Measurements from ENCODE around the gene MOGAT1. TPM values are rescaled to one million over a fixed set of nuclear protein-coding genes. Genes with fewer than 3 reads are reported as not detected.

Gene MOGAT1
- total RNA-seq, 1 experiment from 2014 or later, result not detected

DNA sequence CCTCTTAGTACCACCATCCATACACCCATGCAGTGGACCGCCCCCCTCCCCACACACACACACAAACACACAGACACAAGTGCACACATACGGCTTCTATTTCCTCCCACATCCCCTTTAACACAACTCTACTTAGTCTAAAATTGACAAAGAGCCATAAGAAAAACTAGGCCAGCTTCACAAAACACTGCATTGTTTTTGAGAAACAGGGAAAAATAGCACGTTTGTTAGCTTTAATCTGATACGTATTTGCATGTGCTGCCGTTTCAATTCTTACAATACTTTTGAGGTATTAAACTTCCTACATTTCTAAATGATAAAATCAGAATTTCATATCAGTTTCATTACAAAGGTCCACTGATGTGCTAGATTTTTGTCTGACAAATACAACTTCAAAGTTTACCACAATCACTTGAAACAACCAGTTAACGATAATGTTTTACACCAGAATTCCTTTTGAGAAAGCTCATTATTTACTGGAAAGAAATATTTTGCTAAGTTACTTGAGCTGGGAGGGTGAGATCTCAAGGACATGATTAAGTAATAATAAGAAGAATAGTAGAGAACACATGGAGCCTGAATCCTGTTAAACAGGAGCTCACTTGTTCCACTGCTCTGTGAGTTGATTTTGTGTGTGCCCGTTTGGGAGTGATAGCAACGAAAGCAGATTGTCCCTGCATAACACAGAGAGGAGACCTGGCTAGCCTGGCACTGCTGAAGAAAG lies 74.5 kb downstream of the MOGAT1 start:
- Histone ChIP-seq H2AFZ (ENCODE audit: low read length) (no peak overlapping the region), H3K27ac (ENCODE audit: low read length) (no peak overlapping the region), H3K27me3 (ENCODE audit: low read length) (no peaks in the 10 kb centered on the region), H3K9ac (ENCODE audit: low read length) (no peak overlapping the region), H3K4me3 (ENCODE audit: low read length) (no peak overlapping the region), H3K4me1 (ENCODE audit: low read length) (no peaks in the 10 kb centered on the region), H3K36me3 (ENCODE audit: insufficient read depth, low read length) (no peaks in the 10 kb centered on the region), H3K79me2 (ENCODE audit: low read length) (no peaks in the 10 kb centered on the region), H3K9me2 (replicated peaks; ENCODE audit: insufficient read depth, low read length) (no peaks in the 10 kb centered on the region), H4K20me1 (ENCODE audit: insufficient read depth, low read depth, low read length) (no peaks in the 10 kb centered on the region), H3K4me2 (ENCODE audit: low read depth, low read length, poor library complexity, severe bottlenecking) (no peak overlapping the region), H3K9me3 (ENCODE audit: low read length) (no peaks in the 10 kb centered on the region)
- no peak for DNase-seq

DNA sequence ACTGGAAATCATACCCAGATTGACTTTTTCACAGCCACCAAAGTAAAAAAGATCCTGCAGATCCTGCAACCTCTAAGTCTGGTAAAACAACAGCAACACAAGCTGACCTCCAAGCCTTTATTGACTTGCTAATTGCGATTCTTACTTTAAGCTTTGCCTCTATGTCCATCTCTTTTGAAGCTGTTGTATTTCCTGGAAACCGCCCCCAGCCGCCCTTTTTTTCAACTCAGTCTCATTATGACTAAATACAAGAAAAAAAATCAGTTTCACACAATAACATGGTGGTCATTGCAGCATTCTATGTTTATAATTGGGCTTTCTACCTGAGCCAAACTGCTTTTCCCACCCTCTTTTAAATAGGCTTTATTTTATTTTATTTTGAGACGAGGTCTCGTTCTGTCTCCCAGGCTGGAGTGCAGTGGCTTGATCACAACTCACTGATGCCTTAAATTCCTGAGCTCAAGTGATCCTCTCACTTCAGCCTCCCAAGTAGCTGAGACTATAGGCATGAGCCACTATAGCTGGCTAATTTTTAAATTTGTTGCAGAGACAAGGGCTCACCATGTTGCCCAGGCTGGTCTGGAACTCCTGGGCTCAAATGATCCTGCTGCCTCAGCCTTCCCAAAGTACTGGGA lies 76.2 kb downstream of the MOGAT1 start:
- Histone ChIP-seq H3K36me3 (ENCODE audit: insufficient read depth, low read length) (no peaks in the 10 kb centered on the region), H3K4me1 (ENCODE audit: low read length) (peaks cover 4% of the 10 kb centered on the region), H3K4me2 (ENCODE audit: low read depth, low read length, poor library complexity, severe bottlenecking) (no peak overlapping the region), H3K9me2 (replicated peaks; ENCODE audit: insufficient read depth, low read length) (no peaks in the 10 kb centered on the region), H3K27ac (ENCODE audit: low read length) (no peak overlapping the region), H3K9me3 (ENCODE audit: low read length) (no peaks in the 10 kb centered on the region; the same call in 1 of the 2 replicates), H3K27me3 (ENCODE audit: low read length) (no peaks in the 10 kb centered on the region), H3K9ac (ENCODE audit: low read length) (no peak overlapping the region), H3K79me2 (ENCODE audit: low read length) (no peaks in the 10 kb centered on the region), H2AFZ (ENCODE audit: low read length) (no peak overlapping the region), H4K20me1 (ENCODE audit: insufficient read depth, low read depth, low read length) (no peaks in the 10 kb centered on the region), H3K4me3 (ENCODE audit: low read length) (no peak overlapping the region)
- no peak for DNase-seq

DNA sequence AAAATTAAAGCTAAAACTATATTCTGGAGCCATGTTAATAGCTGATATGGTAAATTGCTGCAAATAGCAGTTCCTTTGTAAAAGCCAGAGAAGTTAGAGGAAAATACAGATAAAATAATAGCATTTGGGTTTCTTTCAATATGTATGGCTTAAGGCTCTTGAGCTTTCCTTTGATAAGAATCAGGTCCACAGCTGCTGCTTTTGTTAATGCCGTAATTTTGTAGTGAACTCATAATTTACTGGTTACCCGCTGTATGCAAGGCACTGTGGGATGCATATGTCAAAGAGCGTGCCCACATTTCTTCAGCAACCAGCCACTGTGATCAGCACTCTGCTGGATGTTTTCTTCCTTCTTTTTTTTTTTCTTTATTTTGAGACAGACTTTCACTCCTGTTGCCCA lies 79.1 kb downstream of the MOGAT1 start:
- no peaks in the 10 kb centered on the region for H4K20me1 ChIP-seq (ENCODE audit: insufficient read depth, low read depth, low read length)
- no peaks in the 10 kb centered on the region; the same call in 1 of the 2 replicates for H3K9me3 ChIP-seq (ENCODE audit: low read length)
- peaks cover 4% of the 10 kb centered on the region for H3K4me1 ChIP-seq (ENCODE audit: low read length)
- no peak overlapping the region for H3K4me2 ChIP-seq (ENCODE audit: low read depth, low read length, poor library complexity, severe bottlenecking)
- no peaks in the 10 kb centered on the region for H3K79me2 ChIP-seq (ENCODE audit: low read length)
- no peaks in the 10 kb centered on the region for H3K9me2 ChIP-seq (replicated peaks; ENCODE audit: insufficient read depth, low read length)
- H2AFZ ChIP-seq (ENCODE audit: low read length), result no peak overlapping the region
- H3K27ac ChIP-seq (ENCODE audit: low read length), result no peak overlapping the region
- H3K36me3 ChIP-seq (ENCODE audit: insufficient read depth, low read length), result no peaks in the 10 kb centered on the region
- no peak overlapping the region for H3K9ac ChIP-seq (ENCODE audit: low read length)
- no peaks in the 10 kb centered on the region for H3K27me3 ChIP-seq (ENCODE audit: low read length)
- H3K4me3 ChIP-seq (ENCODE audit: low read length), result no peak overlapping the region
- DNase-seq, result no peak

DNA sequence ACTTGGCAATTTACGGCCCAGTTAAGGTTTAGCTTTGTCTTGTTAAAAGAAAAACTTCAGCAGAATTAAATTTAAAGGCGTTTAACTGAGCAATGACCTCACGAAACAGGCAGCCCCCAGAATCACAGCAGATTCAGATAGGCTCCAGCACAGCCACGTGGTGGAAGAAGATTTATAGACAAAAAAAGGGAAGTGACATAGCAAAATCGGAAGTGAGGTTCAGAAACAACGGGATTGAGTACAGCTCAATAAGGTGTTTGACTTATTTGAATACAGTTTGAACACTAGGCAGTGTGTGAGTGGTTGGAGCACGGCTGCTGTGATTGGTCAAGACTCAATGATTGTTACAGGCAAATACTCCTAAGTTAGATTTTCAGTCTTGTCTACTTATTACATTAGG lies 79.8 kb downstream of the MOGAT1 start:
- Histone ChIP-seq H4K20me1 (ENCODE audit: insufficient read depth, low read depth, low read length) (no peaks in the 10 kb centered on the region), H3K4me2 (ENCODE audit: low read depth, low read length, poor library complexity, severe bottlenecking) (no peak overlapping the region), H3K4me3 (ENCODE audit: low read length) (no peak overlapping the region), H2AFZ (ENCODE audit: low read length) (peak overlapping the region; percentile 55; the same call in 1 of the 2 replicates), H3K79me2 (ENCODE audit: low read length) (no peaks in the 10 kb centered on the region), H3K27me3 (ENCODE audit: low read length) (no peaks in the 10 kb centered on the region), H3K36me3 (ENCODE audit: insufficient read depth, low read length) (no peaks in the 10 kb centered on the region), H3K9me3 (ENCODE audit: low read length) (no peaks in the 10 kb centered on the region; the same call in 1 of the 2 replicates), H3K4me1 (ENCODE audit: low read length) (peaks cover 4% of the 10 kb centered on the region), H3K27ac (ENCODE audit: low read length) (no peak overlapping the region), H3K9ac (ENCODE audit: low read length) (no peak overlapping the region), H3K9me2 (replicated peaks; ENCODE audit: insufficient read depth, low read length) (no peaks in the 10 kb centered on the region)
- DNase-seq, result peak; percentile 72

DNA sequence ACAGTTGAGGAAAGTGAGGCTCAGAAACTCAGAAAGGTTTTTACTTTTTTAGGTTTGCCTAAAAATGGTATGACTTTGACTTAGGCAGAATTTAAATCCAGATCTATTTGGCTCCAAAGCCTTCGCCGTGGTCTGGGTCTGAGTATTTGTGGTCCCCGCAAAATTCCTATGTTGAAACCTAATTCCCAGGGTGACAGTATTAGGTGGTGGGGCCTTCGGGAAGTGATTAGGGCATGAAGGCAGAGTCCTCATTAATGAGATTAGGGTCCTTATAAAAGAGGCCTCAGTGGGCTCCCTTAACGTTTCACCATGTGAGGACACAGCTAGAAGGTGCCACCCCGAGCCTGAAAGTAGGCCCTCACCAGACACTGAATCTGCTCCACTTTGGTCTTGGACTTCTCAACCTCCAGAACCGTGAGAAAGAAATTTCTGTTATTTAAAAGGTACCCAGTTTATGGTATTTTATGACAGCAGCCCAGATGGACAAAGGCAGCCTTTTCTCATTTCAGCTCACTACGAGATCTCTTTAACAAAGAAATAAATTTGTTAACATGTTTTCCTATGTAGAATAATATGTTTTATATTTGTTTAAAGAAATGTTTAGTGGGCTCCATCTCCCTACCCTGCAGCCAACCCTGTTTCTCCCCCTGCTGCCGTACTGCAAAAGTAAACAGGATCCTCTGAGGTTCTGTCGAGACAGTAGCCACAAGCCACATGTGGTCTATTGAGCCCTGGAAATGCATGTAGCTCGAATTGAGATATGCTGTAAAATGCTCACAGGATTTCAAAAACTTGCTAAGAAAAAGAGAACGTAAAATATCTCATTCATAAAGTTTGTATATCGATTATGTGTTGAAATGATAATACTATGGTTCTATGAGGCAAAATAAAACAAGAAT lies 80.6 kb downstream of the MOGAT1 start:
- Histone ChIP-seq H3K4me3 (ENCODE audit: low read length) (no peak overlapping the region), H4K20me1 (ENCODE audit: insufficient read depth, low read depth, low read length) (no peaks in the 10 kb centered on the region), H3K9ac (ENCODE audit: low read length) (no peak overlapping the region), H2AFZ (ENCODE audit: low read length) (0 out of 2 replicates have a peak overlapping the region, but pooled peaks have one; percentile 55), H3K4me1 (ENCODE audit: low read length) (peaks cover 4% of the 10 kb centered on the region), H3K4me2 (ENCODE audit: low read depth, low read length, poor library complexity, severe bottlenecking) (no peak overlapping the region), H3K36me3 (ENCODE audit: insufficient read depth, low read length) (no peaks in the 10 kb centered on the region), H3K9me3 (ENCODE audit: low read length) (no peaks in the 10 kb centered on the region; the same call in 1 of the 2 replicates), H3K27me3 (ENCODE audit: low read length) (no peaks in the 10 kb centered on the region), H3K79me2 (ENCODE audit: low read length) (no peaks in the 10 kb centered on the region), H3K9me2 (replicated peaks; ENCODE audit: insufficient read depth, low read length) (no peaks in the 10 kb centered on the region), H3K27ac (ENCODE audit: low read length) (no peak overlapping the region)
- no peak for DNase-seq

DNA sequence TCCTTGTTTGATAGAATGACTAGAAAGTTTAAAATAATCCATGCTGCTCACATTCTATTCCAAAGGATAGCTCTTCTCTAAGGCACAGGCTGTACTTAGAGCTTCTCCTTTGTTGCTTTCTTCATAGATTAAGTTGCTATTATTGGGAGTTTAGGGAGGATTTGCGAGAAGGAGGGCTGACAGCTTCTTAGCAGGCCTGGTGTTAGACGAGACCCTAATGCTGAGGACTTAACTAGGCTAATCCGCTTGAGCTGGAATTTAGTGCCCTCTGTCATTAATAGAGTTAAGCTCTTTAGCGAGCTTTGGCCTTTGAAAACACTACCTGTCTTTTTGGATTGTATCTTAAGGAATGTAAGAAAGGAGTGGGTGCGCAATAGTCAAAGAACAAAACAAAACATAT lies 81.3 kb downstream of the MOGAT1 start:
- no peak for DNase-seq
- Histone ChIP-seq H3K79me2 (ENCODE audit: low read length) (no peaks in the 10 kb centered on the region), H3K9me2 (replicated peaks; ENCODE audit: insufficient read depth, low read length) (no peaks in the 10 kb centered on the region), H3K4me2 (ENCODE audit: low read depth, low read length, poor library complexity, severe bottlenecking) (no peak overlapping the region), H3K27ac (ENCODE audit: low read length) (no peak overlapping the region), H3K9ac (ENCODE audit: low read length) (no peak overlapping the region), H3K36me3 (ENCODE audit: insufficient read depth, low read length) (no peaks in the 10 kb centered on the region), H3K27me3 (ENCODE audit: low read length) (no peaks in the 10 kb centered on the region), H2AFZ (ENCODE audit: low read length) (no peak overlapping the region), H4K20me1 (ENCODE audit: insufficient read depth, low read depth, low read length) (no peaks in the 10 kb centered on the region), H3K9me3 (ENCODE audit: low read length) (no peaks in the 10 kb centered on the region; the same call in 1 of the 2 replicates), H3K4me3 (ENCODE audit: low read length) (no peak overlapping the region), H3K4me1 (ENCODE audit: low read length) (peaks cover 4% of the 10 kb centered on the region)

DNA sequence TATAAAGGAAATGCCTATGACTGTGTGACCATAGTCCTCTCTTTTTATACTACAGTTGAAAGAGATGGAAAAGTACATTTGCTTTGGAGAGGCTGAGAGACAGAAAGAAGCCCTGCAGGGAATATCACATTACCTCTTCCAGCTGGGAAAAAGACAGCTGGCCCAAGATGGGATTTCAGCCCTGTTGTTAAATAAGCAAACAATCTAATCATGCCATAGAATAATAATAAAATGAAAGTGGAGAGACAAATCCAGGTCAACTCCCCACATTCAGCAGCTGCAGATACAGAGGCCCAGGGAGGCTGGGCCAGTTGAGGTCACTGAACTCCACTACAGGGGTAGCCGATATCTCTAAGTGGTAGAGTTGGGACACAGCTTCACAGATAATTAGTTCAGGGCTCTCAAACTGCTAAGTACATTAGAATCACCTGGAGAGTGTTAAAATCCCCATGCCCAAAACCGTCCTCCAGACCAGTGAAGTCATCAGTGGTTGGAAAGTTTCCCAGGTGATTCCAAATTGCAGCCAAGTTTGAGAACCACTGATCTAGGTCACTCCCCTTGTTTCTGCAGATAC lies 81.9 kb downstream of the MOGAT1 start:
- Histone ChIP-seq H4K20me1 (ENCODE audit: insufficient read depth, low read depth, low read length) (no peaks in the 10 kb centered on the region), H3K27me3 (ENCODE audit: low read length) (no peaks in the 10 kb centered on the region)

More for the DNA sequence above, 81.9 kb downstream of the MOGAT1 start:
- Histone ChIP-seq H3K4me1 (ENCODE audit: low read length) (peaks cover 4% of the 10 kb centered on the region), H2AFZ (ENCODE audit: low read length) (no peak overlapping the region), H3K9me2 (replicated peaks; ENCODE audit: insufficient read depth, low read length) (no peaks in the 10 kb centered on the region), H3K36me3 (ENCODE audit: insufficient read depth, low read length) (no peaks in the 10 kb centered on the region), H3K9me3 (ENCODE audit: low read length) (no peaks in the 10 kb centered on the region; the same call in 1 of the 2 replicates), H3K4me3 (ENCODE audit: low read length) (no peak overlapping the region), H3K79me2 (ENCODE audit: low read length) (no peaks in the 10 kb centered on the region), H3K9ac (ENCODE audit: low read length) (no peak overlapping the region), H3K27ac (ENCODE audit: low read length) (no peak overlapping the region), H3K4me2 (ENCODE audit: low read depth, low read length, poor library complexity, severe bottlenecking) (no peak overlapping the region)
- DNase-seq, result no peak

Data from Karpas-422 (cell line).